Measurements from ENCODE around the gene ZFHX3. TPM values are rescaled to one million over a fixed set of nuclear protein-coding genes. Genes with fewer than 3 reads are reported as not detected.

The ZFHX3 gene
- total RNA-seq, 1 experiment from 2014 or later = 3.5 TPM

- DNase-seq (ENCODE audit: low spot score) = no peak
These were observed 194.2 kb downstream of the ZFHX3 start for GRCh38 chr16:72853575-72854266.

- DNase-seq (ENCODE audit: low spot score) = no peak
These were observed 195.5 kb downstream of the ZFHX3 start for GRCh38 chr16:72852421-72852820.

GRCh38 chr16:72850853-72851252 is 197.1 kb downstream of the ZFHX3 start:
- DNase-seq (ENCODE audit: low spot score) = no peak

GRCh38 chr16:72850021-72850420 is 197.9 kb downstream of the ZFHX3 start:
- no peak for DNase-seq (ENCODE audit: low spot score)

- peak; percentile 87 for DNase-seq (ENCODE audit: low spot score)
These were observed 198.9 kb downstream of the ZFHX3 start for GRCh38 chr16:72848759-72849664.

- no peak for DNase-seq (ENCODE audit: low spot score)
These were observed 199.9 kb downstream of the ZFHX3 start for GRCh38 chr16:72848028-72848400.

GRCh38 chr16:72847187-72848027 is 200.5 kb downstream of the ZFHX3 start:
- peak; percentile 29 for DNase-seq (ENCODE audit: low spot score)

GRCh38 chr16:72846594-72846993 is 201.3 kb downstream of the ZFHX3 start:
- DNase-seq (ENCODE audit: low spot score) = no peak

GRCh38 chr16:72845322-72846020 is 202.5 kb downstream of the ZFHX3 start:
- no peak for DNase-seq (ENCODE audit: low spot score)

GRCh38 chr16:72844225-72844920 is 203.6 kb downstream of the ZFHX3 start:
- DNase-seq (ENCODE audit: low spot score) = no peak

GRCh38 chr16:72841506-72841905 is 206.4 kb downstream of the ZFHX3 start:
- DNase-seq (ENCODE audit: low spot score) = no peak

GRCh38 chr16:72840631-72841381 is 207.1 kb downstream of the ZFHX3 start:
- DNase-seq (ENCODE audit: low spot score) = no peak

- no peak for DNase-seq (ENCODE audit: low spot score)
These were observed 209.0 kb downstream of the ZFHX3 start for GRCh38 chr16:72838951-72839350.

- DNase-seq (ENCODE audit: low spot score) = no peak
These were observed 209.4 kb downstream of the ZFHX3 start for GRCh38 chr16:72838586-72838910.

- no peak for DNase-seq (ENCODE audit: low spot score)
These were observed 209.9 kb downstream of the ZFHX3 start for GRCh38 chr16:72837846-72838585.

GRCh38 chr16:72836985-72837384 is 210.9 kb downstream of the ZFHX3 start:
- DNase-seq (ENCODE audit: low spot score) = peak; percentile 37

- no peak for DNase-seq (ENCODE audit: low spot score)
These were observed 211.7 kb downstream of the ZFHX3 start for GRCh38 chr16:72836181-72836580.

GRCh38 chr16:72835086-72835485 is 212.8 kb downstream of the ZFHX3 start:
- no peak for DNase-seq (ENCODE audit: low spot score)

GRCh38 chr16:72834499-72834898 is 213.4 kb downstream of the ZFHX3 start:
- no peak for DNase-seq (ENCODE audit: low spot score)
